Liver (tissue), 9 donors: Measurements from ENCODE around the gene IL1A. TPM values are rescaled to one million over a fixed set of nuclear protein-coding genes. Genes with fewer than 3 reads are reported as not detected.

Experiments
- DNase-seq: peaks from one replicate; pipeline ENCODE4 v3.0.0-alpha.2; 2017; ENCODE audit warnings: low spot score
- H3K27ac ChIP-seq, 2 donors: one replicate each; pipeline ENCODE4 v1.7.0; 2013; ENCODE audit warnings: inconsistent platforms in 2 of 2, low read length in 2 of 2, control low read depth in 1 of 2, low read depth in 1 of 2, mild to moderate bottlenecking in 1 of 2
- H3K27me3 ChIP-seq, 4 donors: one replicate each; pipeline versions ENCODE4 v1.6.1 to v1.7.0; 2013; ENCODE audit warnings: low read length in 3 of 4, inconsistent platforms in 1 of 4, mild to moderate bottlenecking in 1 of 4, moderate library complexity in 1 of 4; ENCODE audit not compliant: control insufficient read depth in 4 of 4, insufficient read depth in 4 of 4
- H3K36me3 ChIP-seq, 4 donors: one replicate each; pipeline versions ENCODE4 v1.6.1 to v1.7.0; 2013; ENCODE audit warnings: low read length in 3 of 4, mild to moderate bottlenecking in 3 of 4, low read depth in 1 of 4, moderate library complexity in 1 of 4; ENCODE audit not compliant: control insufficient read depth in 4 of 4, insufficient read depth in 3 of 4
- H3K4me1 ChIP-seq, 4 donors: one replicate each; pipeline versions ENCODE4 v1.6.1 to v1.7.0; 2013; ENCODE audit warnings: low read length in 3 of 4, mild to moderate bottlenecking in 3 of 4, moderate library complexity in 1 of 4; ENCODE audit not compliant: control insufficient read depth in 4 of 4, insufficient read depth in 4 of 4
- H3K4me3 ChIP-seq, 3 donors: one replicate each; pipeline versions ENCODE4 v1.6.1 to v1.7.0; 2013; ENCODE audit warnings: low read length in 3 of 3, control low read depth in 1 of 3, low read depth in 1 of 3, mild to moderate bottlenecking in 1 of 3
- H3K9ac ChIP-seq, 2 donors: one replicate each; pipeline ENCODE4 v1.7.0; 2013; ENCODE audit warnings: low read length in 2 of 2, mild to moderate bottlenecking in 2 of 2, moderate library complexity in 2 of 2, control low read depth in 1 of 2, low read depth in 1 of 2
- H3K9me3 ChIP-seq, 4 donors: one replicate each; pipeline versions ENCODE4 v1.6.1 to v1.7.0; 2013; ENCODE audit warnings: low read length in 3 of 4; ENCODE audit not compliant: control insufficient read depth in 4 of 4
- ATF3 ChIP-seq: IDR thresholded peaks from 2 replicates; pipeline ENCODE4 v1.6.1; 2016; ENCODE audit warnings: antibody characterized with exemption
- CTCF ChIP-seq: fragments of 150-350 bp; IDR thresholded peaks from 2 replicates; pipeline ENCODE4 v1.5.1; 2017; ENCODE audit warnings: improper control_type of control experiment, low read depth, low read length; ENCODE audit not compliant: missing input control
- EGR1 ChIP-seq, 2 donors: IDR thresholded peaks; 2 replicates each; pipeline ENCODE4 v1.6.1; 2016 to 2018; ENCODE audit warnings: antibody characterized with exemption in 2 of 2, low read depth in 2 of 2
- FOXA1 ChIP-seq: IDR thresholded peaks from 2 replicates; pipeline ENCODE4 v1.6.1; 2016; ENCODE audit warnings: antibody characterized with exemption
- FOXA2 ChIP-seq: IDR thresholded peaks from 2 replicates; pipeline ENCODE4 v1.6.1; 2016; ENCODE audit warnings: antibody characterized with exemption
- GABPA ChIP-seq, 2 donors: IDR thresholded peaks in 1 of 2; conservative IDR thresholded peaks in 1 of 2; 2 replicates each; pipeline ENCODE4 v1.6.1; 2016; ENCODE audit warnings: antibody characterized with exemption in 2 of 2, mild to moderate bottlenecking in 1 of 2, moderate library complexity in 1 of 2
- HNF4A ChIP-seq, 2 donors: conservative IDR thresholded peaks; 2 replicates each; pipeline ENCODE4 v1.6.1; 2016; ENCODE audit warnings: antibody characterized with exemption in 2 of 2, mild to moderate bottlenecking in 2 of 2
- HNF4G ChIP-seq: IDR thresholded peaks from 2 replicates; pipeline ENCODE4 v1.6.1; 2016; ENCODE audit warnings: antibody characterized with exemption
- JUND ChIP-seq, 2 donors: IDR thresholded peaks; 2 replicates each; pipeline ENCODE4 v1.6.1; 2016; ENCODE audit warnings: antibody characterized with exemption in 2 of 2
- MAX ChIP-seq: IDR thresholded peaks from 2 replicates; pipeline ENCODE4 v1.6.1; 2016; ENCODE audit warnings: antibody characterized with exemption
- NR2F2 ChIP-seq: IDR thresholded peaks from 2 replicates; pipeline ENCODE4 v1.6.1; 2016; ENCODE audit warnings: antibody characterized with exemption
- REST ChIP-seq: IDR thresholded peaks from 2 replicates; pipeline ENCODE4 v1.6.1; 2016; ENCODE audit warnings: antibody characterized with exemption, mild to moderate bottlenecking
- RXRA ChIP-seq, 2 donors: IDR thresholded peaks; 2 replicates each; pipeline ENCODE4 v1.6.1; 2017 to 2018; ENCODE audit warnings: antibody characterized with exemption in 2 of 2, mild to moderate bottlenecking in 1 of 2
- YY1 ChIP-seq: IDR thresholded peaks from 2 replicates; pipeline ENCODE4 v1.6.1; 2016; ENCODE audit warnings: antibody characterized with exemption, mild to moderate bottlenecking
- ZBTB33 ChIP-seq: IDR thresholded peaks from 2 replicates; pipeline ENCODE4 v1.6.1; 2016; ENCODE audit warnings: antibody characterized with exemption
- WGBS: extraction: QIAGEN DNeasy Blood & Tissue Kit; methylation state at CpG from one replicate; pipeline ENCODE4 v1.1.7; 2013; 5-methylcytosine and 5-hydroxymethylcytosine counted together
- polyA plus RNA-seq, 2 donors: library from polyadenylated mRNA; stranded (reverse) in 1 of 2; unstranded in 1 of 2; fragments of 200-250 nt in 1 of 2; fragments of >200 nt in 1 of 2; fragmentation: Nextera tagmentation in 1 of 2; extraction: Ambion mirVana in 1 of 2; gene quantifications; one replicate each; pipeline versions ENCODE4 v1.2.1 to v1.2.3, GENCODE V29; 2013 to 2015
- total RNA-seq, 2 donors: library from RNA; depleted of rRNA; stranded (reverse); fragments of >200 nt; gene quantifications; one replicate each; pipeline ENCODE4 v1.2.3, GENCODE V29; 2014
- donor health status: healthy.
- donor health status: healthy.
- donor health status: healthy.
- donor health status: healthy.
- donor health status: healthy.

IL1A gene
- total and polyA plus RNA-seq, 4 donors: 0.05 TPM; not detected in 3

GRCh38 chr2:112831946-112832840 is 47.9 kb upstream of the IL1A start:
- 90% methylated on average over 15 of the region's 15 CpGs for WGBS
- Histone ChIP-seq H3K9me3 (no peaks in the 10 kb centered on the region), H3K36me3 (no peaks in the 10 kb centered on the region), H3K9ac (no peak overlapping the region), H3K27ac (no peak overlapping the region), H3K4me1 (peaks cover 3 to 10% (median 8%) of the 10 kb centered on the region in 4 donors), H3K4me3 (no peak overlapping the region), H3K27me3 (no peaks in the 10 kb centered on the region)
- no peak for DNase-seq
- no peak for TF ChIP-seq EGR1 (IDR thresholded peaks at IDR 0.05; ENCODE audit: low read depth in 2 of 2)
- TF ChIP-seq GABPA (IDR thresholded peaks at IDR 0.05 in 1 of 2, conservative IDR thresholded peaks at IDR 0.05 in 1 of 2): no peak
- no peak for TF ChIP-seq JUND (IDR thresholded peaks at IDR 0.05)
- TF ChIP-seq HNF4A (conservative IDR thresholded peaks at IDR 0.05): no peak
- TF ChIP-seq MAX: no peak
- TF ChIP-seq HNF4G: no peak
- no peak for TF ChIP-seq RXRA (IDR thresholded peaks at IDR 0.05)
- no peak for TF ChIP-seq FOXA1
- no peak for TF ChIP-seq ATF3
- no peak for TF ChIP-seq ZBTB33
- TF ChIP-seq YY1: no peak
- TF ChIP-seq FOXA2: no peak
- no peak for TF ChIP-seq CTCF
- no peak for TF ChIP-seq NR2F2
- TF ChIP-seq REST: no peak
